H1 (cell line): ENCODE measurements around the gene BBX. TPM values are rescaled to one million over a fixed set of nuclear protein-coding genes. Genes with fewer than 3 reads are reported as not detected.

Source experiments
- CTCF ChIA-PET: fragments of 300-600 bp; sonication (Branson Sonifier 250); formaldehyde crosslinking; loops from one replicate; lab custom pipeline; 2021; ENCODE audit not compliant: partially characterized antibody; lab: Charles Lee
- POLR2A ChIA-PET: fragments of 300-600 bp; sonication (Branson Sonifier 250); formaldehyde crosslinking; loops from one replicate; lab custom pipeline; 2021; ENCODE audit warnings: inconsistent platforms; ENCODE audit not compliant: partially characterized antibody; lab: Charles Lee
- DNase-seq, 2 experiments: peaks; one replicate each; pipeline versions ENCODE4 v3.0.0 to v3.0.0-alpha.2; 2010 to 2022; ENCODE audit warnings: low spot score in 2 of 2, low read depth in 1 of 2, mixed read lengths in 1 of 2
- FAIRE-seq: peaks from 2 replicates; lab custom pipeline; 2011; peaks lifted over from hg19 to GRCh38; lab: Jason Lieb, UNC
- H2AFZ ChIP-seq: 2 replicates; pipeline ENCODE4 v1.8.1; 2012; ENCODE audit warnings: low read length, inconsistent platforms
- H2AK5ac ChIP-seq: 2 replicates; pipeline ENCODE4 v1.6.1; 2013; ENCODE audit warnings: low read depth, low read length
- H2BK120ac ChIP-seq: replicated peaks from 2 replicates; pipeline ENCODE3; 2013; ENCODE audit warnings: low read depth, low read length, inconsistent platforms
- H2BK12ac ChIP-seq: 2 replicates; pipeline ENCODE4 v1.6.1; 2013; ENCODE audit warnings: low read depth, low read length
- H2BK15ac ChIP-seq: 2 replicates; pipeline ENCODE4 v1.6.1; 2013; ENCODE audit warnings: low read length
- H2BK20ac ChIP-seq: 2 replicates; pipeline ENCODE4 v1.6.1; 2013; ENCODE audit warnings: low read length
- H2BK5ac ChIP-seq: 2 replicates; pipeline ENCODE4 v1.6.1; 2013; ENCODE audit warnings: low read depth, low read length
- H3K14ac ChIP-seq: 2 replicates; pipeline ENCODE4 v1.6.1; 2013; ENCODE audit warnings: inconsistent platforms; ENCODE audit not compliant: insufficient read length
- H3K18ac ChIP-seq: 2 replicates; pipeline ENCODE4 v1.6.1; 2013; ENCODE audit warnings: low read length; ENCODE audit errors: extremely low read depth
- H3K23ac ChIP-seq: 2 replicates; pipeline ENCODE4 v1.6.1; 2013; ENCODE audit warnings: inconsistent platforms; ENCODE audit not compliant: insufficient read length
- H3K23me2 ChIP-seq: 2 replicates; pipeline ENCODE4 v1.6.1; 2013; ENCODE audit warnings: low read depth, low read length
- H3K27ac ChIP-seq: 2 replicates; pipeline ENCODE4 v1.6.1; 2011; ENCODE audit warnings: low read depth, low read length, inconsistent platforms
- H3K27me3 ChIP-seq, 4 experiments: replicated peaks in 1 of 4; 1 replicate in 1 of 4; 2 replicates in 3 of 4; pipeline versions ENCODE4 v1.6.1 to v1.8.1; 2011 to 2013; ENCODE audit warnings: low read length in 3 of 4, mild to moderate bottlenecking in 3 of 4, inconsistent platforms in 2 of 4, mixed read lengths in 2 of 4, moderate library complexity in 1 of 4; ENCODE audit not compliant: control insufficient read depth in 3 of 4, insufficient read depth in 3 of 4; ENCODE audit errors: extremely low read depth in 1 of 4
- H3K36me3 ChIP-seq, 4 experiments: 2 replicates each; pipeline versions ENCODE4 v1.6.1 to v1.8.1; 2011 to 2013; ENCODE audit warnings: mild to moderate bottlenecking in 4 of 4, low read length in 3 of 4, moderate library complexity in 2 of 4, control low read depth in 1 of 4, inconsistent platforms in 1 of 4; ENCODE audit not compliant: insufficient read depth in 4 of 4, control insufficient read depth in 2 of 4
- H3K4ac ChIP-seq: replicated peaks from 2 replicates; pipeline ENCODE3; 2013; ENCODE audit warnings: low read length, low read depth, mixed read lengths, inconsistent platforms; ENCODE audit not compliant: insufficient read length
- H3K4me1 ChIP-seq, 4 experiments: replicated peaks in 1 of 4; 1 replicate in 1 of 4; 2 replicates in 3 of 4; pipeline versions ENCODE4 v1.6.1 to v1.8.1; 2011 to 2013; ENCODE audit warnings: low read length in 3 of 4, inconsistent platforms in 2 of 4, mixed read lengths in 1 of 4; ENCODE audit not compliant: insufficient read depth in 4 of 4, control insufficient read depth in 3 of 4
- H3K4me2 ChIP-seq, 2 experiments: 2 replicates each; pipeline versions ENCODE4 v1.6.1 to v1.8.1; 2011 to 2013; ENCODE audit warnings: low read depth in 2 of 2, low read length in 2 of 2, control low read depth in 1 of 2, inconsistent platforms in 1 of 2, mild to moderate bottlenecking in 1 of 2; ENCODE audit not compliant: insufficient read depth in 1 of 2
- H3K4me3 ChIP-seq, 4 experiments: fragments of 200-600, 300-600 bp in 1 of 4; sonication (generic), shearing (Covaris generic), sonication (Bioruptor Twin) in 1 of 4; 2 replicates each; pipeline versions ENCODE4 v1.5.1 to v1.8.1; 2011 to 2016; ENCODE audit warnings: low read length in 4 of 4, low read depth in 3 of 4, control low read depth in 2 of 4, inconsistent platforms in 2 of 4, mild to moderate bottlenecking in 2 of 4, mixed read lengths in 1 of 4, moderate library complexity in 1 of 4; ENCODE audit not compliant: insufficient read depth in 2 of 4; ENCODE audit errors: extremely low read depth in 1 of 4
- H3K56ac ChIP-seq: replicated peaks from 2 replicates; pipeline ENCODE3; 2013; ENCODE audit warnings: low read depth, mild to moderate bottlenecking, mixed read lengths, low read length, inconsistent platforms; ENCODE audit not compliant: insufficient read length
- H3K79me1 ChIP-seq: 2 replicates; pipeline ENCODE4 v1.6.1; 2013; ENCODE audit warnings: low read depth, low read length, control low read depth
- H3K79me2 ChIP-seq, 2 experiments: 2 replicates each; pipeline versions ENCODE4 v1.6.1 to v1.8.1; 2012 to 2013; ENCODE audit warnings: low read length in 2 of 2, mild to moderate bottlenecking in 2 of 2, inconsistent platforms in 1 of 2; ENCODE audit not compliant: insufficient read depth in 2 of 2, control insufficient read depth in 1 of 2
- H3K9ac ChIP-seq, 4 experiments: replicated peaks in 1 of 4; 1 replicate in 1 of 4; 2 replicates in 3 of 4; pipeline versions ENCODE4 v1.6.1 to v1.8.1; 2011 to 2013; ENCODE audit warnings: low read depth in 3 of 4, low read length in 3 of 4, control low read depth in 2 of 4, mild to moderate bottlenecking in 2 of 4, moderate library complexity in 2 of 4, inconsistent platforms in 1 of 4; ENCODE audit errors: extremely low read depth in 1 of 4
- H3K9me3 ChIP-seq, 2 experiments: 2 replicates each; pipeline versions ENCODE4 v1.6.1 to v1.8.1; 2012 to 2013; ENCODE audit warnings: mild to moderate bottlenecking in 2 of 2, moderate library complexity in 2 of 2, control low read depth in 1 of 2, inconsistent platforms in 1 of 2, low read depth in 1 of 2, low read length in 1 of 2, mixed read lengths in 1 of 2; ENCODE audit not compliant: insufficient read depth in 2 of 2
- H4K20me1 ChIP-seq, 2 experiments: replicated peaks in 1 of 2; 2 replicates each; pipeline versions ENCODE3 to v1.8.1; 2011 to 2013; ENCODE audit warnings: inconsistent platforms in 2 of 2, low read length in 2 of 2, mild to moderate bottlenecking in 1 of 2; ENCODE audit not compliant: insufficient read depth in 2 of 2, control insufficient read depth in 1 of 2
- H4K5ac ChIP-seq: 2 replicates; pipeline ENCODE4 v1.6.1; 2013; ENCODE audit warnings: low read length, low read depth, mixed read lengths, inconsistent platforms; ENCODE audit not compliant: insufficient read length
- H4K8ac ChIP-seq: 2 replicates; pipeline ENCODE4 v1.8.0; 2013; ENCODE audit warnings: mild to moderate bottlenecking, moderate library complexity, low read length, inconsistent platforms; ENCODE audit not compliant: insufficient read depth; ENCODE audit errors: extremely low read depth
- H4K91ac ChIP-seq: replicated peaks from 2 replicates; pipeline ENCODE3; 2013; ENCODE audit warnings: low read length, mixed read lengths, inconsistent platforms; ENCODE audit not compliant: insufficient read length
- ASH2L ChIP-seq: fragments of 200-600, 300-600 bp; sonication (generic); IDR thresholded peaks from one replicate; pipeline ENCODE4 v1.7.1; 2017; ENCODE audit warnings: low read length
- BRCA1 ChIP-seq: IDR thresholded peaks from 2 replicates; pipeline ENCODE4 v1.6.1; 2012; ENCODE audit warnings: low read depth, low read length, improper control_type of control experiment
- CTBP2 ChIP-seq: IDR thresholded peaks from 2 replicates; pipeline ENCODE4 v1.7.0; 2011; ENCODE audit warnings: borderline replicate concordance, mild to moderate bottlenecking, moderate library complexity, mixed read lengths, low read length; ENCODE audit not compliant: insufficient read depth, insufficient read length
- E2F6 ChIP-seq: IDR thresholded peaks from 2 replicates; pipeline ENCODE4 v1.6.1; 2012; ENCODE audit warnings: inconsistent platforms
- JUN ChIP-seq: IDR thresholded peaks from 2 replicates; pipeline ENCODE4 v1.6.1; 2011; ENCODE audit warnings: low read depth, mild to moderate bottlenecking, improper control_type of control experiment, low read length
- KDM4A ChIP-seq: IDR thresholded peaks from one replicate; pipeline ENCODE4 v1.7.1; 2012; ENCODE audit warnings: low read depth, mild to moderate bottlenecking, moderate library complexity, low read length, inconsistent platforms; ENCODE audit not compliant: severe bottlenecking
- MAX ChIP-seq: IDR thresholded peaks from 2 replicates; pipeline ENCODE4 v1.6.1; 2012; ENCODE audit warnings: inconsistent platforms
- NANOG ChIP-seq: IDR thresholded peaks from 2 replicates; pipeline ENCODE4 v1.6.1; 2011; ENCODE audit warnings: low read length, low read depth, mild to moderate bottlenecking, inconsistent platforms; ENCODE audit not compliant: insufficient read depth, poor library complexity, severe bottlenecking
- RBBP5 ChIP-seq: IDR thresholded peaks from 2 replicates; pipeline ENCODE4 v1.7.1; 2012; ENCODE audit warnings: low read depth, mild to moderate bottlenecking, inconsistent platforms, low read length, moderate library complexity, borderline replicate concordance
- SIRT6 ChIP-seq: IDR thresholded peaks from one replicate; pipeline ENCODE4 v1.7.1; 2012; ENCODE audit warnings: low read length, inconsistent platforms
- TEAD4 ChIP-seq: IDR thresholded peaks from 2 replicates; pipeline ENCODE4 v1.6.1; 2012; ENCODE audit warnings: low read depth, low read length, inconsistent platforms, mixed read lengths
- WGBS, 2 experiments: shearing (Covaris generic) in 1 of 2; methylation state at CpG; one replicate each; pipeline versions ENCODE4 v1.1.6 to v1.1.7; 2013 to 2015; ENCODE audit warnings: low lambda C conversion rate in 2 of 2, mixed read lengths in 2 of 2, inconsistent platforms in 1 of 2, low coverage in 1 of 2, missing lambda C conversion rate in 1 of 2; ENCODE audit not compliant: insufficient replicate concordance in 2 of 2, insufficient coverage in 1 of 2, insufficient read length in 1 of 2; ENCODE audit errors: extremely low coverage in 1 of 2, missing lambda C conversion rate in 1 of 2; 5-methylcytosine and 5-hydroxymethylcytosine counted together
- polyA plus RNA-seq, 7 experiments: library from polyadenylated mRNA; depleted of rRNA in 3 of 7; stranded (reverse) in 5 of 7; unstranded in 2 of 7; fragments of >200 nt in 5 of 7; fragments of 200-250 nt in 2 of 7; gene quantifications; 1 replicate in 5 of 7; 2 replicates in 1 of 7; 4 replicates in 1 of 7; pipeline versions ENCODE4 v1.2.1 to v1.2.3, GENCODE V29; 2011 to 2013; ENCODE audit warnings: missing spikeins in 2 of 7, mixed read lengths in 2 of 7
- total RNA-seq: library from RNA; stranded (reverse); fragmentation: NEBNext Ultra II Directional; extraction: Animal tissue kit (Norgen Biotek cat#: 25700); gene quantifications from 2 replicates; pipeline ENCODE4 v1.2.1, GENCODE V29; 2021

BBX gene
- total and polyA plus RNA-seq, 2 of the 8 experiments (the other 6 are each of a cell fraction or from before 2014, with no cell fraction given): 11.0 to 42.5 TPM

GRCh38 chr3:107520535-107520934, 2.2 kb upstream of the BBX start:
- Histone ChIP-seq H3K27me3 (peaks cover 0 to 1% (median 0%) of the 10 kb centered on the region in 4 experiments; a peak in 1 of 7 replicates), H2BK12ac (no peak overlapping the region), H2BK15ac (no peak overlapping the region), H3K4me2 (no peak overlapping the region), H3K4ac (no peak overlapping the region), H2BK5ac (no peak overlapping the region), H3K23me2 (peaks cover 14% of the 10 kb centered on the region), H3K14ac (no peak overlapping the region), H4K20me1 (no peaks in the 10 kb centered on the region), H3K56ac (no peak overlapping the region), H4K8ac (no peak overlapping the region), H3K18ac (no peak overlapping the region), H3K4me1 (peaks cover 0 to 4% (median 2%) of the 10 kb centered on the region in 4 experiments; a peak in 3 of 7 replicates), H3K9ac (no peak overlapping the region), H2AFZ (no peak overlapping the region), H2BK120ac (no peak overlapping the region), H3K27ac (no peak overlapping the region), H3K4me3 (no peak overlapping the region), H3K79me1 (no peaks in the 10 kb centered on the region), H3K79me2 (peaks cover 0 to 5% of the 10 kb centered on the region in 2 experiments; a peak in 1 of 4 replicates), H3K23ac (no peak overlapping the region), H4K91ac (no peak overlapping the region), H2BK20ac (no peak overlapping the region), H3K9me3 (no peaks in the 10 kb centered on the region), H3K36me3 (no peaks in the 10 kb centered on the region), H2AK5ac (no peak overlapping the region), H4K5ac (no peak overlapping the region)
- DNase-seq (no peak), FAIRE-seq (no peak)
- ChIA-PET POLR2A (interaction anchor here (0.6 kb wide), 1 partner anchor 172 kb away, joined by 4 read pairs; no protein-coding TSS in a partner anchor), CTCF (interaction anchor here (0.7 kb wide), 3 partner anchors 18 to 248 kb away, joined by 4 to 5 read pairs (median 5); no protein-coding TSS in a partner anchor)
- WGBS, 2 experiments: 85% methylated on average over 3 of the region's 4 CpGs; no CpG with 5 or more reads in 1 of the 2 experiments
- TF ChIP-seq CTBP2: no peak
- TF ChIP-seq NANOG: no peak
- no peak for TF ChIP-seq SIRT6
- no peak for TF ChIP-seq JUN
- no peak for TF ChIP-seq MAX
- no peak for TF ChIP-seq TEAD4
- TF ChIP-seq RBBP5: no peak
- TF ChIP-seq ASH2L: no peak
- no peak for TF ChIP-seq KDM4A
- no peak for TF ChIP-seq E2F6
- TF ChIP-seq BRCA1: no peak
